HG03139 (cell line): Measurements from ENCODE around the gene GPX7.
A peak's percentile ranks its signal among the peaks of the same experiment; 100 is the strongest.
"Not testable (repeated sequence)": the region's sequence is repeated elsewhere in the genome, so short reads cannot be mapped to it uniquely, and the experiment has no call there.

Experiments
- ATAC-seq: cut with Tn5 transposase; IDR thresholded peaks from one replicate; pipeline ENCODE4 v1.9.1; 2021; ENCODE audit not compliant: unreplicated experiment

GPX7 gene

GRCh38 chr1:52601991-52602855 is at the start of gene GPX7:
TSS of gene GPX7 (plus strand) at chr1:52602371. CDS start at chr1:52602410, 39 bp downstream.
- ATAC-seq: no peak

GRCh38 chr1:52552505-52553361 is 49.4 kb upstream of the GPX7 start, which contains the start of gene TUT4:
TSS of gene TUT4 (minus strand) at chr1:52553092. CDS start at chr1:52526280, 26,812 bp downstream.
- peak; percentile 52 for ATAC-seq

- peak; percentile 42 for ATAC-seq
Observed at GRCh38 chr1:52553362-52554266, 48.6 kb upstream of the GPX7 start.

GRCh38 chr1:52554267-52554640 is 47.9 kb upstream of the GPX7 start:
- no peak for ATAC-seq

GRCh38 chr1:52554756-52555155 is 47.4 kb upstream of the GPX7 start:
- no peak for ATAC-seq

GRCh38 chr1:52556641-52557360 is 45.4 kb upstream of the GPX7 start:
- ATAC-seq: no peak

- ATAC-seq: no peak
Observed at GRCh38 chr1:52558941-52559340, 43.2 kb upstream of the GPX7 start.

- ATAC-seq: no peak
Observed at GRCh38 chr1:52559875-52560274, 42.3 kb upstream of the GPX7 start.

- ATAC-seq: no peak
Observed at GRCh38 chr1:52562766-52563165, 39.4 kb upstream of the GPX7 start.

GRCh38 chr1:52567943-52568342 is 34.2 kb upstream of the GPX7 start:
- no peak for ATAC-seq

- no peak for ATAC-seq
Observed at GRCh38 chr1:52569449-52570210, 32.5 kb upstream of the GPX7 start.

- no peak for ATAC-seq
Observed at GRCh38 chr1:52571783-52572182, 30.4 kb upstream of the GPX7 start.

GRCh38 chr1:52572387-52572786 is 29.8 kb upstream of the GPX7 start:
- no peak for ATAC-seq

- ATAC-seq: no peak
Observed at GRCh38 chr1:52574594-52574993, 27.6 kb upstream of the GPX7 start.

GRCh38 chr1:52576074-52576473 is 26.1 kb upstream of the GPX7 start:
- no peak for ATAC-seq

GRCh38 chr1:52578066-52578465 is 24.1 kb upstream of the GPX7 start:
- ATAC-seq: not testable (repeated sequence)

GRCh38 chr1:52579415-52579814 is 22.8 kb upstream of the GPX7 start:
- no peak for ATAC-seq

GRCh38 chr1:52580283-52580682 is 21.9 kb upstream of the GPX7 start:
- no peak for ATAC-seq

GRCh38 chr1:52582116-52582696 is 20.0 kb upstream of the GPX7 start:
- ATAC-seq: no peak
